Measurements from ENCODE around the gene PDZD8. TPM values are rescaled to one million over a fixed set of nuclear protein-coding genes. Genes with fewer than 3 reads are reported as not detected.

PDZD8 gene
- total RNA-seq, 1 donor from 2014 or later, result 20.1 TPM

- H3K4me1 Mint-ChIP-seq, result peaks cover 7% of the 10 kb centered on the region
These were observed 134.4 kb downstream of the PDZD8 start, which contains the start of gene SLC18A2 for GRCh38 chr10:117240621-117241529. Gene SLC18A2, plus strand, starts transcription at chr10:117241114. Its CDS starts 580 bp downstream, at chr10:117241694.

GRCh38 chr10:117239721-117240620 lies 135.3 kb downstream of the PDZD8 start:
- H3K9ac ChIP-seq, result no peak overlapping the region
- H3K4me1 ChIP-seq, result peaks cover 6% of the 10 kb centered on the region
- TF ChIP-seq CTCF (IDR thresholded peaks at IDR 0.05) (no peak), EZH2 (IDR thresholded peaks at IDR 0.05) (no peak), EZH2phosphoT487 (IDR thresholded peaks at IDR 0.05) (no peak)
- no peaks in the 10 kb centered on the region for H3K9me3 Mint-ChIP-seq
- peaks cover 2% of the 10 kb centered on the region for H3K36me3 Mint-ChIP-seq
- H3K4me2 ChIP-seq, result peak overlapping the region; percentile 82
- H3K9me3 ChIP-seq (ENCODE audit: low read depth), result no peaks in the 10 kb centered on the region
- peaks cover 16% of the 10 kb centered on the region for H3F3A ChIP-seq (ENCODE audit: low read depth)
- H3K27ac Mint-ChIP-seq, result no peak overlapping the region
- peaks cover 53% of the 10 kb centered on the region for H3K27me3 Mint-ChIP-seq (ENCODE audit: insufficient read depth, low read depth)
- DNase-seq (ENCODE audit: low spot score), result no peak
- H3K27me3 ChIP-seq, result peaks cover 71% of the 10 kb centered on the region
- H3K4me1 Mint-ChIP-seq, result peaks cover 7% of the 10 kb centered on the region
- H4K20me1 ChIP-seq (ENCODE audit: low read depth), result peaks cover 10% of the 10 kb centered on the region
- peak overlapping the region; percentile 75 for H3K4me3 Mint-ChIP-seq
- H3K79me2 ChIP-seq (ENCODE audit: low read depth), result no peaks in the 10 kb centered on the region
- H3K4me3 ChIP-seq, result peak overlapping the region; percentile 57
- H3K27ac ChIP-seq, result no peak overlapping the region
- H2AFZ ChIP-seq (replicated peaks), result peak overlapping the region; percentile 99
- H3K36me3 ChIP-seq, result no peaks in the 10 kb centered on the region

More at GRCh38 chr10:117240621-117241529, 134.4 kb downstream of the PDZD8 start, which contains the start of gene SLC18A2:
- H3K4me1 ChIP-seq, result peaks cover 6% of the 10 kb centered on the region
- Mint-ChIP-seq H3K36me3 (peaks cover 2% of the 10 kb centered on the region), H3K4me3 (peak within 1 kb of the TSS; percentile 81), H3K9me3 (no peaks in the 10 kb centered on the region), H3K27me3 (ENCODE audit: insufficient read depth, low read depth) (peaks cover 49% of the 10 kb centered on the region), H3K27ac (no peak within 1 kb of the TSS)
- no peak within 1 kb of the TSS for H3K9ac ChIP-seq
- H3K27ac ChIP-seq, result no peak within 1 kb of the TSS
- H3K4me3 ChIP-seq, result peak within 1 kb of the TSS; percentile 57
- H3K27me3 ChIP-seq, result peaks cover 75% of the 10 kb centered on the region
- TF ChIP-seq EZH2phosphoT487 (IDR thresholded peaks at IDR 0.05) (no peak), EZH2 (IDR thresholded peaks at IDR 0.05) (no peak), CTCF (IDR thresholded peaks at IDR 0.05) (no peak)
- H2AFZ ChIP-seq (replicated peaks), result peak within 1 kb of the TSS; percentile 99
- H4K20me1 ChIP-seq (ENCODE audit: low read depth), result peaks cover 10% of the 10 kb centered on the region
- peaks cover 16% of the 10 kb centered on the region for H3F3A ChIP-seq (ENCODE audit: low read depth)
- peak within 1 kb of the TSS; percentile 82 for H3K4me2 ChIP-seq
- no peaks in the 10 kb centered on the region for H3K79me2 ChIP-seq (ENCODE audit: low read depth)
- H3K36me3 ChIP-seq, result no peaks in the 10 kb centered on the region
- no peaks in the 10 kb centered on the region for H3K9me3 ChIP-seq (ENCODE audit: low read depth)
- peak; percentile 78 for DNase-seq (ENCODE audit: low spot score)

GRCh38 chr10:117239051-117239450 lies 136.2 kb downstream of the PDZD8 start:
- Histone ChIP-seq H3K4me1 (peaks cover 6% of the 10 kb centered on the region), H4K20me1 (ENCODE audit: low read depth) (peaks cover 10% of the 10 kb centered on the region), H3K79me2 (ENCODE audit: low read depth) (no peaks in the 10 kb centered on the region), H3F3A (ENCODE audit: low read depth) (peaks cover 16% of the 10 kb centered on the region), H3K9me3 (ENCODE audit: low read depth) (no peaks in the 10 kb centered on the region), H3K27ac (no peak overlapping the region), H2AFZ (replicated peaks) (no peak overlapping the region), H3K4me2 (no peak overlapping the region), H3K4me3 (no peak overlapping the region), H3K36me3 (no peaks in the 10 kb centered on the region), H3K9ac (no peak overlapping the region), H3K27me3 (peaks cover 62% of the 10 kb centered on the region)
- TF ChIP-seq CTCF (IDR thresholded peaks at IDR 0.05) (no peak), EZH2 (IDR thresholded peaks at IDR 0.05) (no peak), EZH2phosphoT487 (IDR thresholded peaks at IDR 0.05) (no peak)
- Mint-ChIP-seq H3K4me1 (peaks cover 7% of the 10 kb centered on the region), H3K36me3 (peaks cover 2% of the 10 kb centered on the region), H3K4me3 (no peak overlapping the region), H3K27ac (no peak overlapping the region), H3K9me3 (no peaks in the 10 kb centered on the region), H3K27me3 (ENCODE audit: insufficient read depth, low read depth) (peaks cover 53% of the 10 kb centered on the region)
- no peak for DNase-seq (ENCODE audit: low spot score)
